ENCODE data around the gene JAKMIP2. TPM values are rescaled to one million over a fixed set of nuclear protein-coding genes. Genes with fewer than 3 reads are reported as not detected.
A peak's percentile ranks its signal among the peaks of the same experiment; 100 is the strongest.
"Not testable (repeated sequence)": the region's sequence is repeated elsewhere in the genome, so short reads cannot be mapped to it uniquely, and the experiment has no call there.

Gene JAKMIP2
- total and polyA plus RNA-seq, 12 donors: 0.06 to 0.71 (median 0.14) TPM; not detected in 3

GRCh38 chr5:147586832-147587231 is 195.7 kb downstream of the JAKMIP2 start:
- no peak for TF ChIP-seq CTCF (IDR thresholded peaks at IDR 0.05)
- Histone ChIP-seq H3K27me3 (peaks cover 0 to 9% (median 0%) of the 10 kb centered on the region in 7 donors), H3K27ac (no peak overlapping the region), H3K9me3 (no peaks in the 10 kb centered on the region), H3K4me1 (no peaks in the 10 kb centered on the region), H3K36me3 (no peaks in the 10 kb centered on the region), H3K4me3 (no peak overlapping the region)
- 85 to 86% methylated on average over 1 of the region's 1 CpG for WGBS, 2 donors
- DNase-seq (no peak), ATAC-seq (no peak)
- intact Hi-C loops (cut with DNase I): loop anchor here in 2 of 10 donors (10.0 kb wide), 2 partner anchors 362 to 1052 kb away; no protein-coding TSS in a partner anchor

GRCh38 chr5:147586221-147586620 is 196.3 kb downstream of the JAKMIP2 start:
- no peak for ATAC-seq
- Histone ChIP-seq H3K4me1 (no peaks in the 10 kb centered on the region), H3K27ac (no peak overlapping the region), H3K9me3 (peaks cover 0 to 3% (median 0%) of the 10 kb centered on the region in 11 donors), H3K27me3 (peaks cover 0 to 9% (median 0%) of the 10 kb centered on the region in 7 donors), H3K4me3 (no peak overlapping the region), H3K36me3 (no peaks in the 10 kb centered on the region)
- no peak for DNase-seq
- intact Hi-C loops (cut with DNase I): loop anchor here in 2 of 10 donors (10.0 kb wide), 2 partner anchors 361 to 1051 kb away; no protein-coding TSS in a partner anchor
- TF ChIP-seq CTCF (IDR thresholded peaks at IDR 0.05): no peak
- WGBS, 2 donors: 87 to 90% methylated on average over 4 of the region's 4 CpGs

GRCh38 chr5:147582272-147582671 is 200.3 kb downstream of the JAKMIP2 start:
- intact Hi-C loops (cut with DNase I): loop anchor here in 2 of 10 donors (10.0 kb wide), 2 partner anchors 357 to 1047 kb away; no protein-coding TSS in a partner anchor
- 73 to 84% methylated on average over 6 of the region's 6 CpGs for whole genome bisulfite sequencing, 2 donors

GRCh38 chr5:147580418-147580817 is 202.1 kb downstream of the JAKMIP2 start:
- Histone ChIP-seq H3K4me1 (peaks cover 0 to 13% (median 0%) of the 10 kb centered on the region in 9 donors), H3K9me3 (peaks cover 0 to 18% (median 0%) of the 10 kb centered on the region in 11 donors)
- DNase-seq, H3K27ac ChIP-seq, H3K4me3 ChIP-seq, H3K36me3 ChIP-seq, ATAC-seq, H3K27me3 ChIP-seq: not testable (repeated sequence)
- 91 to 93% methylated on average over 7 of the region's 7 CpGs for WGBS, 2 donors
- intact Hi-C loops (cut with DNase I): loop anchor here in 2 of 10 donors (10.0 kb wide), 2 partner anchors 356 to 1046 kb away; no protein-coding TSS in a partner anchor

More at GRCh38 chr5:147582272-147582671, 200.3 kb downstream of the JAKMIP2 start:
- H3K4me3 ChIP-seq, DNase-seq, H3K27me3 ChIP-seq, ATAC-seq, H3K36me3 ChIP-seq, H3K27ac ChIP-seq: not testable (repeated sequence)
- Histone ChIP-seq H3K4me1 (peaks cover 0 to 10% (median 0%) of the 10 kb centered on the region in 9 donors), H3K9me3 (peaks cover 0 to 18% (median 0%) of the 10 kb centered on the region in 11 donors)

GRCh38 chr5:147578228-147579024 is 204.1 kb downstream of the JAKMIP2 start:
- Histone ChIP-seq H3K27me3 (no peaks in the 10 kb centered on the region), H3K9me3 (peaks cover 0 to 18% (median 0%) of the 10 kb centered on the region in 11 donors), H3K27ac (no peak overlapping the region), H3K4me1 (peaks cover 0 to 13% (median 0%) of the 10 kb centered on the region in 9 donors), H3K4me3 (peak overlapping the region in 4 of 10 donors; percentile 12 to 23 (median 18)), H3K36me3 (no peaks in the 10 kb centered on the region)
- ATAC-seq (peak in 4 of 8 donors; percentile 31 to 58 (median 46)), DNase-seq (no peak)
- 28 to 34% methylated on average over 8 of the region's 8 CpGs for WGBS, 2 donors
- intact Hi-C loops (cut with DNase I): loop anchor here in 8 of 10 donors (1.0 to 10.0 kb wide), 7 partner anchors 66 to 356 kb away; partner anchors contain the start of gene DPYSL3 (in 1 of the 8)
- peak; percentile 33 to 77 (median 60) for TF ChIP-seq CTCF (IDR thresholded peaks at IDR 0.05)
